ENCODE results near the gene P2RX3.

P2RX3 gene

DNA sequence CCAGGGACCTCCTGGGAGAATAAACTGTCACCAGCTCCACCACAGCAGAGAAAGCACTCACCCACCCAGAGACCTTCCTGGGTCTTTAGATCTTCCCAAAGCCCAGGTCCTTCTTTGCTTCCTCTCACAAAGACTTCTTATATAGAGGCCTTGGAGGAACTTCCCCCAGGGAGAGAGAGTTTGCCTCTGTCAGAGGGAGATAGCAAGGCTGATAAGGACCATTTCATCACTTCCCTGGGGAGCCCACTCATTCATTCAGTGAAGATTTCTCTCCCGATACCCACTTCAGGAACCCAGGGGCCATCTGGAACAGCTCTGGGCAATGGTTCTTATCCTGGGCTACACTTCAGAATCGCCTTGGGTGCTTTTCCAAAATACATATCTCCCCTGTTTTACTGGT is 52.4 kb downstream of the P2RX3 start, which contains the start of gene PRG2:
PRG2 (minus strand) TSS at position 116 of the 400 bp plus-strand sequence. CDS start 706 bp downstream, outside the sequence.
- H3K9me3 ChIP-seq: no peaks in the 10 kb centered on the region
- in situ Hi-C loops (cut with MboI; ENCODE audit: low sequenced_read_pairs): no loop called here
- H3K27me3 ChIP-seq (ENCODE audit: low read depth): peaks cover 8% of the 10 kb centered on the region
- H3K4me3 ChIP-seq: no peak within 1 kb of the TSS
- DNase-seq (ENCODE audit: low spot score in 2 of 2): no peak
- H3K4me1 ChIP-seq: no peaks in the 10 kb centered on the region
- no peaks in the 10 kb centered on the region for H3K36me3 ChIP-seq (replicated peaks)

DNA sequence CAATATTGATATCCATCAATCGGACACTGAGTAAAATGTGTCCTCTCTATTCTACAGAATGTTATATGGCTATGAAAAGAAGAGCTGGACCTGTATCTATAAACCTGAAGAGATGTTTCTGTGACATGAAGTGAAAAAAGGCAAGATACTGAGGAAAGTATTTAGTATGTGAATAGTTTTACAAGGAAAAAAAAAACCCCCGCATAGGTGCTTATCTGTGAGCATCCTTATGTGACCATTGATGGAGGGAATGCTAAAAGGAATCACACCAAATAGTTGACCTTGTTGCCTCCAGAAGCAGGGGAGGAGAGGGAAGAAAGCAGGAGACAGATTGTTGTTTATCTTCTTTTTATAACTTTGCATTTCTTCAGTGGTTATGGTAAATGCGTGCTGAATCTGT is 53.0 kb downstream of the P2RX3 start:
- in situ Hi-C loops (cut with MboI; ENCODE audit: low sequenced_read_pairs): no loop called here
- peaks cover 8% of the 10 kb centered on the region for H3K27me3 ChIP-seq (ENCODE audit: low read depth)
- H3K4me3 ChIP-seq: no peak overlapping the region
- DNase-seq (ENCODE audit: low spot score in 2 of 2): no peak
- no peaks in the 10 kb centered on the region for H3K4me1 ChIP-seq
- H3K36me3 ChIP-seq (replicated peaks): no peaks in the 10 kb centered on the region
- no peaks in the 10 kb centered on the region for H3K9me3 ChIP-seq

DNA sequence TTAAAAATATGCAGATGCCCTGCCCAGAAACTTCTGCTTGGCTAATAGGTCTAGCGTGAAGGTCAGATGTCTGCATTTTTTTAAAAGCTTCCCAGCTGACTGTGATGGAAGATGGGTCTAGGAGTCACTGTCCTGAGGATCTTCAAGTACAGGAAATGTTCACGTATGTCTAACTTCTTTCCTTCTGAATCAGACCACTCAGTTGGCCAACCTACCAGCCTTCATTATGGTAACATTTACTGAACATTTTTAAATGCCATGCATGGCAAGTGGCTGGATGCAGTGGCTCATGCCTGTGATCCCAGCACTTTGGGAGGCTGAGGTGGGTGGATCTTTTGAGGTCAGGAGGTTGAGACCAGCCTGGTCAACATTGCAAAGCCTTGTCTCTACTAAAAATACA is 53.4 kb downstream of the P2RX3 start:
- Histone ChIP-seq H3K4me3 (no peak overlapping the region), H3K36me3 (replicated peaks) (no peaks in the 10 kb centered on the region), H3K9me3 (no peaks in the 10 kb centered on the region), H3K4me1 (no peaks in the 10 kb centered on the region), H3K27me3 (ENCODE audit: low read depth) (peaks cover 8% of the 10 kb centered on the region)
- DNase-seq (ENCODE audit: low spot score in 2 of 2): no peak
- in situ Hi-C loops (cut with MboI; ENCODE audit: low sequenced_read_pairs): no loop called here

DNA sequence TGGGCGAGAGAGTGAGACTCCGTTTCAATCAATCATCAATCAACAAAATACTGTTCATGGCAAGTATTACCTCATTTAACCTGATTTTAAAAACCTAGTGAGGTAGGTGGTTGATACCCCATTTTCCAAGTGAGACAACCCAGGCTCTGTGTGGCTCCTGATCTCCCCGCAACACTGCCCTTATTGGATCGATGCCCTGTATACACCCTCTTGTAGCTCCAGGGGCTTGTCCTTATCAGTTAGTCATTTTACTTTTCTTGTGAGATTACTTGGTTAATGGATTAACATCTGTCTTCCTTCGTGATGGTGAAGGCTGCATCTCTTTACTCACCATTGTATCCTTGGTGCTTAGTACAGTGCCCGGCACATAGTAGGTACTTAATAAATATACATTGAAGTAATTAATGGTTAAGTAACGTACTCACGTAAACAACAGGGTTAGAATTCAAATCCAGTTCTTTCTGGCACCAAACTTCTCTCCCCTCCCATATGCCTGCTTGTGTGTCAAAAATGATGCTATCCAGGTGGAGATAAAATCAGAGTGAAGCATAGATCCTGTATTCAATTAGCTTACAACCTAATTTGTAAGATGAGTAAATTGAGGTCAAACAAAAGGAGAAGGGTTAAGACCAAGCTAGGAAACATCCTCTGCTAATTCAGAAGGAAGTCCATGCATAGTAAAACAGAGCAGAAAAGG is 54.1 kb downstream of the P2RX3 start:
- H3K4me3 ChIP-seq: no peak overlapping the region
- peaks cover 8% of the 10 kb centered on the region for H3K27me3 ChIP-seq (ENCODE audit: low read depth)
- H3K4me1 ChIP-seq: no peaks in the 10 kb centered on the region
- in situ Hi-C loops (cut with MboI; ENCODE audit: low sequenced_read_pairs): no loop called here
- no peak for DNase-seq (ENCODE audit: low spot score in 2 of 2)
- no peaks in the 10 kb centered on the region for H3K36me3 ChIP-seq (replicated peaks)
- H3K9me3 ChIP-seq: no peaks in the 10 kb centered on the region

DNA sequence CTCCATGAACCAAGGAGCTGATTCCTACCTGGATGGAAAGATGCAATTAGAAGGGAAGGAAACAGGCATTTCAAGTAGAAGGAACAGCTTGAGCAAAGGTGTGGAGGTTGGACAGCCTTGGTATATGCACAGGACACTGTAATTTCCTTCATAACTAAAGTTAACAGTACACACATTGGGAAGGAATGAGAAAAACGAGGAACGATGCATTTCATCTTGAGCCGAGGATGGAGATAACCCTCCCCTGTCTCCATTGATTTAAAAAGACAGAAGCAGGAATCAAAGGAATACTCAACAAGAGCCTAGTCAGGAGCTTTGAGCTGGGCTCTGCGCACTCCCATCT is 54.6 kb downstream of the P2RX3 start:
- no peak for DNase-seq (ENCODE audit: low spot score in 2 of 2)
- in situ Hi-C loops (cut with MboI; ENCODE audit: low sequenced_read_pairs): no loop called here
- H3K4me1 ChIP-seq: no peaks in the 10 kb centered on the region
- no peaks in the 10 kb centered on the region for H3K36me3 ChIP-seq (replicated peaks)
- H3K4me3 ChIP-seq: no peak overlapping the region
- H3K9me3 ChIP-seq: no peaks in the 10 kb centered on the region
- peaks cover 8% of the 10 kb centered on the region for H3K27me3 ChIP-seq (ENCODE audit: low read depth)

DNA sequence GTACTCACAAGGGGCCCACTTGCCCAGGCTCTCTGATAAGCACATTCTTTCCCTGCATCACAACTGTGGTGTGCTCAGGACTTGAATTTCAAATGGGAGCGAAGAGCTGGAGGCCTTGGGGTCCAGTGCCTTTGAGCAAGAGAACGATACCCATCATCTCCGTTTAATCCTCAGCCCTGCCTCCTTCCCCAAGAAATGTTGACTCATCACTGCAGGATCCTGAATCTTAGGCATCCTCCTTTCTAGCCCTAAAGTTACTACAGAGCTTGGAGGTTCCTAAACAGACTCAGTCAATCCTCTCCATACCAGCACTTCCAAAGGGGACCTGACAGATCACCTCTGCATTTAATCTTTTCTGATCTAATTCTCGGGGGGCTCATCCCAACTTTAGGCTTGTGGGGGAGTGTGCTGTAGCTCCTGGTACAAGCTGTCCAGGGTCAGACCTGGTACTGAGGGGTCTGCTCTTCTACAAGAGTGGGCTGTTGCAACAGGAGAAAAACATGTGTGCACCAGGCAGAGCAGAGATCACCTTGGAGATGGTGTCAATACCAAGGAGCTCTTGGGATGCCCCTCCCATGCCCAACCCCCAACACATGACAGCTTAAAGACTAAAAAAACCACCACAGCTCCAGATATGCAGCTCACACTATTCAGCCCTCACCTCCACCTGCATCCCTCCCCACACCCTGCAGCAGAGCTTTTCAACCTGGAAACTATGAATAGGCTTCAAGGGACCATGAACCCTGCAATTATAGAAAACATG is 56.2 kb downstream of the P2RX3 start:
- H3K4me1 ChIP-seq: no peaks in the 10 kb centered on the region
- no peak overlapping the region for H3K4me3 ChIP-seq
- no peak for DNase-seq (ENCODE audit: low spot score in 2 of 2)
- no peaks in the 10 kb centered on the region for H3K36me3 ChIP-seq (replicated peaks)
- H3K27me3 ChIP-seq (ENCODE audit: low read depth): peaks cover 8% of the 10 kb centered on the region
- no peaks in the 10 kb centered on the region for H3K9me3 ChIP-seq
- in situ Hi-C loops (cut with MboI; ENCODE audit: low sequenced_read_pairs): no loop called here

DNA sequence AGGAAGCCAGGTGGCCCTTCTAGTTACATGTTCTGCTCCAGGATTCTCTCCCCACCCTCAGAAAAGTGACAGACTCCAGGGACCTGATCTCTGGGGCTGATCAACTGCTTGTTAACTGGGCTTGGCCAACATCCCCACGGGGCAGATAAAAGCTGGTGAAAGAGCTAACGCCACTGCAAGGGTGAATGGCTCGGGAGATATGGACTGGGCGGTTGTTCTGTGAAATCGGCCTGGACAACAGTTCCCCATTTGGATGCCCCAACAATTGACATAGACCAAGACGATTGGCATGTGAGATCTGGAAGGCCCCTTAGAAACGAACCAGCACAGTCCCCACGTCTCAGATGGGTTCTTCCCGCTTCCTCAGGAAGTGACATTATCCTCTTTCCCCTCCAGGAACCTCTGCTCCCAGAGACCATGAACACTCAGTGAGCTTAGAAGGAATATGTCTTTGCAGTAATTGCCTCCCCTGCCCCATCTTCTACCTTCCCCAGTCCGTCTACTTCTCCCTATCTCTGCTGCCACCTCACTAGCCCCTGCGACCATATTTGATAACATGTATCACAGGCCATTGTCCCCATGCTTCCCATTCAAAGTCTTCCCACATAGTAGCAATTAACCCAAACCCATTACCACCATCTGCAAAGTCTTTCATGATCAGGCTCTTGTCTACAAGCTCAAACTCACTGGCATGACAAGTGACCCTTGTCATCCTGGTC is 57.9 kb downstream of the P2RX3 start:
- in situ Hi-C loops (cut with MboI; ENCODE audit: low sequenced_read_pairs): no loop called here
- H3K4me1 ChIP-seq: no peaks in the 10 kb centered on the region
- no peak overlapping the region for H3K4me3 ChIP-seq
- DNase-seq (ENCODE audit: low spot score in 2 of 2): no peak
- H3K27me3 ChIP-seq (ENCODE audit: low read depth): peaks cover under 1% of the 10 kb centered on the region; the same call in 1 of the 2 replicates
- no peaks in the 10 kb centered on the region for H3K9me3 ChIP-seq
- H3K36me3 ChIP-seq (replicated peaks): no peaks in the 10 kb centered on the region

DNA sequence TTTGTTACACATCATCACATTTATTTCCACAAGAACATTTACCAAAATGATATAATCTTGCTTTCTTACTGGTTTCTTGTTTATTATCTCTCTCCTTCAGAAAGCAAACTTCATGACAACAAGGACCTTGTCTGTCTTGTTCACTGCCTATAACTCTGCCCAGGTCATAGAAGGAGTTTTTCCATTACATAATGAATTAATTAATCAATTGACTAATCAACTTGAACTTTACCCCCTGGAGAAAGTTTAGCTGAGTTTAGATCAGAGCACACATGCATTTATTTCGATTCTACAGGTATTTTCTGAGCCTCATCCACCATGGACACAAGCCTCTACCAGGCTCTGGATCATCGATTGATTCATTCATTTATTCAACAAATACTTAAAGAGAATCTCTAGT is 58.6 kb downstream of the P2RX3 start:
- Histone ChIP-seq H3K4me3 (no peak overlapping the region), H3K27me3 (ENCODE audit: low read depth) (no peaks in the 10 kb centered on the region), H3K4me1 (no peaks in the 10 kb centered on the region), H3K9me3 (no peaks in the 10 kb centered on the region), H3K36me3 (replicated peaks) (no peaks in the 10 kb centered on the region)
- no peak for DNase-seq (ENCODE audit: low spot score in 2 of 2)
- in situ Hi-C loops (cut with MboI; ENCODE audit: low sequenced_read_pairs): no loop called here

DNA sequence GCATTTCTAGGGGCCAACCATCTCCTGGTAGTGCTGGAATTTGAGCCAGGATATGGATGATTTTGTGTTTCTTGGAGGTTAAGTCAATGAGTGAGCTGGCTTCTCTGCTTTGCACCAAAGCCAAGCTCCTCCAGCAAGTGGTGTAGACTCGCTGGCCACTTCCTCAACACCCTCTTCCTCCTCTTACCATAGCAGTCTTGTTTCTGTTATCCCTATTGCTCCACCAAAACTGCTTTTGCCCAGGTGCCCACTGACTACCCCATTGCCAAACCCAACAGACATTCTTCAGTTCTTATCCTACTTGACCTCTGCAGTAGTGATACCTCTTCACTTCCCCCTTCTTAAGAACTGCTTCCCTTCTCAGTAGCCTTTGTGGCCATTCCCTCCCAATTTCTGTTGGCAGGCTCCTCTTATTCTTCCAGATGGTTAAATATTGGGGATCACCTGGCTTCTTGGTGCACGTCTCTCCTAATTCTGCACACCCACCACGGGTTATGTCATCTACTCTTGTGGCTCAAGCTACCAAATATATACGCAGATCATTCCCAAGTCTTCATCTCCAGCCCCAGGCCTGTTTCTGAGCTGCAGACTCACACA is 59.3 kb downstream of the P2RX3 start:
- Histone ChIP-seq H3K36me3 (replicated peaks) (no peaks in the 10 kb centered on the region), H3K9me3 (no peaks in the 10 kb centered on the region), H3K4me3 (no peak overlapping the region), H3K27me3 (ENCODE audit: low read depth) (no peaks in the 10 kb centered on the region), H3K4me1 (no peaks in the 10 kb centered on the region)
- in situ Hi-C loops (cut with MboI; ENCODE audit: low sequenced_read_pairs): no loop called here
- no peak for DNase-seq (ENCODE audit: low spot score in 2 of 2)

DNA sequence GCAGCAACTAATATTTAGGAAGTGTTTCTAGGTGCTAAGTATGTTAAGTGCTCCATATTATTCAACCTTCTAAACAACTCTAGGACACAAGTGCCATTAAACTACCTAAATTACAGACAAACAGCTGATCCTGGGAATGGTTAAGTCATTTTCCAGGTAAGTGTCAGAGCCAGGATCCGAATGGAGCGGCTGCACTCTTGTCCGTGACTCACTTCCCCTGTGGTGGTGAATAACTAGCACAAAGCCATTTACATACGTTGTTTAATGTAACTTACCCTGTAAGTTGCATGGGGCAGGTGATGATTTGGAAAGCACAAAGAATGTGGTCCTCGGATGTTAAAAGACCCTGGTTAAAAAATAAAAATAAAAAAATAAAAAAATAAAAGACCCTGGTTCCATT is 61.1 kb downstream of the P2RX3 start:
- no peaks in the 10 kb centered on the region for H3K36me3 ChIP-seq (replicated peaks)
- no peak overlapping the region for H3K4me3 ChIP-seq
- in situ Hi-C loops (cut with MboI; ENCODE audit: low sequenced_read_pairs): no loop called here
- no peaks in the 10 kb centered on the region for H3K4me1 ChIP-seq
- H3K27me3 ChIP-seq (ENCODE audit: low read depth): no peaks in the 10 kb centered on the region
- no peak for DNase-seq (ENCODE audit: low spot score in 2 of 2)
- H3K9me3 ChIP-seq: no peaks in the 10 kb centered on the region

DNA sequence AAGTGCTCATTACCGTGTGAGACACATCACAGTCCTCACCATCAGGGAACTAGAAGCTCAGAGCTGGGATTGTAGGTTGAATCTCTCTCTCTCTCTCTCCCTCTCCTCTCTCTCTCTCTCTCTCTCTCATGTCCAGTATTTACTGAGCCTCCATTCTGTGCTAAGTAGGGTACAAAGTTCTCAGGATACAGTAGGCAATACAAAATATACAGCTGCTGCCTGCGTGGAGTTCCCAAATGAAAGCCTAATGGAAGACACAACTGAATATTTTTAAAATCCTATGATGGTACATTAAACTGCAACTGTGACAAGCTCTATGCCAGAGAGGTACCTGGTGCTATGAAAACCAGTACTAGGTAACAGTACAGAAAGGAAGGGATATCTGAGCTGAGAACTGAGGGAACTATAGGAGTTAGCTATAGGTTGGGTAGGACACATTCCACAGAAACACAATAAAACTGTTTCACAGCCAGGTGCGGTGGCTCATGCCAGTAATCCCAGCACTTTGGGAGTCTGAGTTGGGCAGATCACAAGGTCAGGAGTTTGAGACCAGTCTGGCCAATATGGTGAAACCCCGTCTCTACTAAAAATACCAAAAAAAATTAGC is 61.9 kb downstream of the P2RX3 start:
- Histone ChIP-seq H3K4me3 (no peak overlapping the region), H3K9me3 (no peaks in the 10 kb centered on the region), H3K4me1 (no peaks in the 10 kb centered on the region), H3K27me3 (ENCODE audit: low read depth) (no peaks in the 10 kb centered on the region), H3K36me3 (replicated peaks) (no peaks in the 10 kb centered on the region)
- in situ Hi-C loops (cut with MboI; ENCODE audit: low sequenced_read_pairs): no loop called here
- DNase-seq (ENCODE audit: low spot score in 2 of 2): no peak

DNA sequence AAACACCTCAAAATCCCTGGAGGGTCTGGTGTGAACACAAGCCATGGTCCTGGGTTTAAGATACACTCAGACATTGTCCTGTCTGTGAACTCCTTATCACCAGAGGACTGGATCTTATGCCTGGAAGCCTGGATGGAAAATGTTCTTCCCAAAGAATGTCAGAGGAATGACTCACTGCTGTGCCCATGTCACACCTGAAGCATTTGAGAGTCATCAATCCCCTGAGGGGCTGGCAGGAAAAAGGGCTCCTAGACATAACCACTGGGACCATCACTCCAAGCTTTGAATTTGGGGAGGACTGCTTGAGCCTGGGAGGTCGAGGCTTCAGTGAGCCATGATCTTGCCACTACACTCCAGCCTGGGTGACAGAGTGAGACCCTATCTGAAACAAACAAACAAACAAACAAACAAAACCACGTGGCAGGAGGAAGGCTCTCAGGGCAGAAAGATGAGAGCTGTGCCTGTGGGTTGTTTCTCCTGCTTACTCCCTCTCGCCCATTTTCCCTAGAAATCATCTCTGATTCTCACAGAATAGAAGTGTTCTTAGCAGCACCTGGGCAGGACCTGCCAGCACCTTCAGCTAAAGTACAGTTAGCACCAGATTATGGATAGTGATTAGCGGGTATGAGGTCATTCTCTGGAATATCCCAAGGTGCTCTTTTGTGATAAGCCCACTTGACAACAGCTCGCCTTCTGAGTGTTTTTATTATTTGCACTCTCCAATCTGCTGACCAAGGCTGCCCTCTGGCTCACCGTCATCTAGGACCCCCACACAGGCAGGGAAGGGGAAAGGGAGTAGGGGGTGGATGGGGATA is 64.2 kb downstream of the P2RX3 start:
- Histone ChIP-seq H3K4me3 (no peak overlapping the region), H3K27me3 (ENCODE audit: low read depth) (no peaks in the 10 kb centered on the region), H3K9me3 (no peaks in the 10 kb centered on the region), H3K4me1 (no peaks in the 10 kb centered on the region), H3K36me3 (replicated peaks) (peaks cover 4% of the 10 kb centered on the region; the same call in 1 of the 2 replicates)
- in situ Hi-C loops (cut with MboI; ENCODE audit: low sequenced_read_pairs): no loop called here
- DNase-seq (ENCODE audit: low spot score in 2 of 2): no peak

Measured in HAP-1 (cell line).